Naive thymus-derived CD8-positive, alpha-beta T cell (primary cell): Measurements from ENCODE around the gene FRMD3. TPM values are rescaled to one million over a fixed set of nuclear protein-coding genes. Genes with fewer than 3 reads are reported as not detected.

Source experiments
- ATAC-seq, 2 donors: fragments of 150-1000 bp; cut with Tn5 transposase in 1 of 2; sonication (Bioruptor Pico), chemical (Tn5 transposase) in 1 of 2; 1 replicate in 1 of 2; 2 replicates in 1 of 2; pipeline ENCODE4 v1.10.0; 2021; ENCODE audit warnings: mild to moderate bottlenecking in 2 of 2, moderate library complexity in 2 of 2
- POLR2A ChIA-PET: fragments of 350-600 bp; sonication (Branson Sonifier 250); formaldehyde crosslinking; loops from one replicate; lab custom pipeline; 2021; ENCODE audit warnings: antibody characterized with exemption; lab: Charles Lee
- DNase-seq, 10 donors: peaks; one replicate each; pipeline versions ENCODE4 v3.0.0 to v3.0.0-alpha.2; 2020 to 2022
- H3K27ac Mint-ChIP-seq, 10 donors: one replicate each; pipeline ENCODE4 v1.8.0; 2020 to 2022; ENCODE audit warnings: mild to moderate bottlenecking in 10 of 10, mixed read lengths in 10 of 10, moderate library complexity in 4 of 10, inconsistent platforms in 1 of 10
- H3K27me3 Mint-ChIP-seq, 5 donors: one replicate each; pipeline ENCODE4 v1.8.0; 2021 to 2022; ENCODE audit warnings: mixed read lengths in 5 of 5
- H3K36me3 Mint-ChIP-seq, 3 donors: one replicate each; pipeline ENCODE4 v1.8.0; 2020 to 2022; ENCODE audit warnings: mixed read lengths in 3 of 3, mild to moderate bottlenecking in 2 of 3, inconsistent platforms in 1 of 3
- H3K4me1 Mint-ChIP-seq, 4 donors: one replicate each; pipeline ENCODE4 v1.8.0; 2021 to 2022; ENCODE audit warnings: mixed read lengths in 4 of 4
- H3K4me3 Mint-ChIP-seq, 10 donors: one replicate each; pipeline ENCODE4 v1.8.0; 2020 to 2022; ENCODE audit warnings: mild to moderate bottlenecking in 10 of 10, mixed read lengths in 10 of 10, moderate library complexity in 6 of 10, inconsistent platforms in 1 of 10
- H3K9me3 Mint-ChIP-seq, 9 donors: one replicate each; pipeline ENCODE4 v1.8.0; 2020 to 2022; ENCODE audit warnings: mixed read lengths in 9 of 9, mild to moderate bottlenecking in 3 of 9, inconsistent platforms in 1 of 9, moderate library complexity in 1 of 9
- polyA plus RNA-seq, 3 donors: library from polyadenylated mRNA; unstranded; fragments of 300-500 nt; fragmentation: Illumina TruSeq; gene quantifications; one replicate each; pipeline ENCODE4 v1.2.3, GENCODE V29; 2021
- total RNA-seq, 8 experiments: library from RNA in 2 of 8; stranded (reverse) in 2 of 8; gene quantifications; one replicate each; pipeline ENCODE4 v1.2.3 and lab custom pipeline; 2021 to 2026

Gene FRMD3
- total and polyA plus RNA-seq, 5 experiments from 2014 or later: 0.08 to 0.74 (median 0.52) TPM; not detected in 2

DNA sequence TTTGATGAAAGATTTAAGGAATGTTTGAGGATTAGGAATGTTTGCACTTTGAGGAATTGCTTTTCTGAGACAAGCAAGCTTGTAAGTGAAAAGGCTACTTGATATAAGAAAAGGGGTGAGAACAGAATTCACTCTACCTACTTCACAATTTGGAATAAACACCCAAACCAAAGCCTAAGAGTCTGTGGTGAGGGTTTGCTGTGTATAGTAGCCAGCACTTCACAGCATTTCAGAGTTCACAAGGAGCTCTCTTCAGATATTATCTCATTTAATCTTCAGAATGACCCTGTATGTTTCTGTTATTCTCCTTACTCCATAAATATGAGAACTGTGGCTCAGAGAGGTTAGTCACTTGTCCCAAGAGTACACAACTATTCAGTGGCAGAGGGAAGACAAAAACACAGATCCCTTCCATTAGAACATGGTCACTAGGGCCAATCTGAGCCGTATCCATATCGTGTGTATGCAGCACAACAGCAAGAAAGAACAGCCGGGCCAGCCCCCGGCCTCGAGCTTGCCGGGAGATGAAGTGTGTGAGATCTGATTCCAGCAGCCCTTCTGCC lies 92.4 kb downstream of the FRMD3 start:
- H3K4me3 Mint-ChIP-seq: no peak overlapping the region
- H3K36me3 Mint-ChIP-seq: peaks cover 0 to 2% (median 0%) of the 10 kb centered on the region in 3 donors
- no peak for ATAC-seq
- H3K9me3 Mint-ChIP-seq: peaks cover 0 to 4% (median 0%) of the 10 kb centered on the region in 9 donors
- no peaks in the 10 kb centered on the region for H3K4me1 Mint-ChIP-seq
- POLR2A ChIA-PET: no interaction called here
- DNase-seq: no peak
- H3K27me3 Mint-ChIP-seq: no peaks in the 10 kb centered on the region
- H3K27ac Mint-ChIP-seq: no peak overlapping the region

DNA sequence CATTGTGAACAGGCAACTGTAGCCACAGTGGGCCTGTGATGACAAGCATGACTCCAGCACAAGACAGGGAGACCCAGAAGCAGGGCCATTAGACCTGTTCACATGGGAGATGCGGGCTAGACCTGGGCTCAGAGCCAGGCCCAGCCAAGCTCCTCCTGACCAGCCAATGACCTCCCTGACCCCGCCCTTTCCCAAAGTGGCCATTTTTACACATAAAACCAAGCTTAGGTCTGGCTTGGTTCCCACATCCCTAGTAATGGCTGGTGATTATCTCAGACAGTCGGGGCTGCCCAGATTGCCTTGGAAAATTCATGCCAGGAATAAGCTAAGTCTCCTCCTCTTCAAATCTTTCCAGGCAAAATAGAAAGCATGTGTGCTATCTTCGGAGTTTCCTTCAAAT lies 94.1 kb downstream of the FRMD3 start:
- Mint-ChIP-seq H3K4me1 (no peaks in the 10 kb centered on the region), H3K27ac (no peak overlapping the region), H3K9me3 (peaks cover 0 to 4% (median 0%) of the 10 kb centered on the region in 9 donors), H3K4me3 (no peak overlapping the region), H3K27me3 (no peaks in the 10 kb centered on the region), H3K36me3 (peaks cover 0 to 4% (median 0%) of the 10 kb centered on the region in 3 donors)
- POLR2A ChIA-PET: no interaction called here
- no peak for ATAC-seq
- DNase-seq: no peak

DNA sequence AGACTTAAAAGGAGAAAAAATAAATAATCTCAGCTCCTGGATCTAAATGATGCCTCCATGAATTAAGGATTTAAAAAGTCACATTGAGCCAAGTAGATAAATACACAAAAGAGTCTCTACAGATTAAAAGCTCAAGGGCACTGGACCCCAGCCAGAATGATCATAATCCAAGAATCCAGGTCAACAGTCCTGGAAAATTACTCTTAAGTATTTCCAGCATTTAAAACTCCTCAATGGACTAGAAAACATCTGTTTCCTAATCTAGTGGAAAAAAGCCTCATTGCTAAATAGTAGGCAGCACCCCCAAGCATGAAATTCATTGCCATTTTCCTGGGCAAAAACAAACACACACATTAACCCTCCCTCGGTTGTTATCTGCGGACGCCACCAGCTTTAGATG lies 96.8 kb downstream of the FRMD3 start:
- Mint-ChIP-seq H3K36me3 (peaks cover 0 to 8% (median 0%) of the 10 kb centered on the region in 3 donors), H3K27me3 (no peaks in the 10 kb centered on the region), H3K27ac (no peak overlapping the region), H3K9me3 (peaks cover 0 to 4% (median 0%) of the 10 kb centered on the region in 9 donors), H3K4me3 (no peak overlapping the region), H3K4me1 (no peaks in the 10 kb centered on the region)
- no peak for DNase-seq
- POLR2A ChIA-PET: no interaction called here
- ATAC-seq: no peak

DNA sequence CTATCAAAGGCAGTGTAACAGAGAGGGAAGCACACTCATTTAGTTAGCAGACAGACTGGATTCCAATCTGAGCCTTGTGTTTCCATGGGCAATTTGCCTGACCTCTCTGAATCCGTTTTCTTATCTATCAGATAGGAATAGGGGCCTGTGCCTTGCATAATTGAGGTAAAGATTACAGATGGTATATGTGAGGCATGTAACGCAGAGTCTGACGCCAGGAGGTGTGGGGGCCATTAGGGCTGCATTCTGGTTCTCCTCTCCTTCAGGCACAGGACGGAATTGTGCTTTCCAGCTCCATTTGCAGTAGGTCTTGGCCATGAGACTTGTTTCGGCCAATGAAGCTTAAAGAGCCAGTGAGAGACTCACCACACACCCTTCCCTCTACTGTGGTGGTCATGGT lies 97.6 kb downstream of the FRMD3 start:
- Mint-ChIP-seq H3K36me3 (peaks cover 0 to 7% (median 0%) of the 10 kb centered on the region in 3 donors), H3K4me1 (no peaks in the 10 kb centered on the region), H3K27me3 (no peaks in the 10 kb centered on the region), H3K9me3 (peaks cover 0 to 4% (median 0%) of the 10 kb centered on the region in 9 donors), H3K4me3 (no peak overlapping the region), H3K27ac (no peak overlapping the region)
- DNase-seq (no peak), ATAC-seq (no peak)
- POLR2A ChIA-PET: no interaction called here

DNA sequence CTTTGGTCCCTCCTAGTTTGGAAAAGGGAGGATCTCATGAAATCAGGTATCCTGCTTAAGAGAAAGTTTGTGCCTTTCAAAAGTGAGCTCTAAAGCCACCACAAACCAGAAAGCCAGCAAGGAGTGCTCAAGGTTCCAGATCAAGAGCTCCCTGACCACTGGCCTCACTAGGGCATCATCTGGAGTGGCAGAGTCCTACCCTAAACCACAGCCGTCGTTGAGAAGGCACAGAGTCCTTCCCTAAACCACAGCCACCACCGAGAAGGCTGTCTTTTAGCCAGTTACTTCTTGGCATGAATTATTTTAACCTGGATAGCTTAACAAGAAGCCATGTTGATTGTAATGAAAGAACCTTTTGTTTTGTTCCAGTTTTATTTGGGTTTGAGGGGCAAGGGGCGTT lies 102.9 kb downstream of the FRMD3 start:
- POLR2A ChIA-PET: interaction anchor here (0.5 kb wide), 1 partner anchor 398 kb away, joined by 3 read pairs; no protein-coding TSS in a partner anchor
- Mint-ChIP-seq H3K27ac (no peak overlapping the region), H3K27me3 (no peaks in the 10 kb centered on the region), H3K4me3 (no peak overlapping the region), H3K36me3 (peaks cover 0 to 7% (median 0%) of the 10 kb centered on the region in 3 donors), H3K4me1 (peaks cover 0 to 5% (median under 1%) of the 10 kb centered on the region in 4 donors), H3K9me3 (no peaks in the 10 kb centered on the region)
- DNase-seq: no peak
- ATAC-seq: no peak

DNA sequence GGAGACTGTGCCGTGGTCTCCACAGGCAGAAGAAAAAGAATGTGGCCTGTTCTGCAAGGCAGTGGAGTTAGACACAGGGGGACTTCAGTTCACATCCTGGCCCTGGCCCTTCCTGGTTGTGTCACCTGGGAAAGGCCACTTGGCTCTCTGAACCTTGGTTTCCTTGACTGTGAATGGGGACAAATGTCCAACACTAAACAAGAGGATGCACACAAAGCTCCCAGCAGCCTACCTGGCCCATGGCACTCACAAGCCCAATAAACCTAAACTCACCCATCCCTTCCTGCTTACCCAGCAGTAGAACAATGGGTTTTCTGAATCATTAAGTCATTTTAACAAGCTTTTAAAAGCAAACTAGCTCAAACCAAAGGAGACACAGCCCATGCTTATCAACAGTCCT lies 103.9 kb downstream of the FRMD3 start:
- Mint-ChIP-seq H3K4me3 (no peak overlapping the region), H3K27me3 (no peaks in the 10 kb centered on the region)
- no peak for ATAC-seq

DNA sequence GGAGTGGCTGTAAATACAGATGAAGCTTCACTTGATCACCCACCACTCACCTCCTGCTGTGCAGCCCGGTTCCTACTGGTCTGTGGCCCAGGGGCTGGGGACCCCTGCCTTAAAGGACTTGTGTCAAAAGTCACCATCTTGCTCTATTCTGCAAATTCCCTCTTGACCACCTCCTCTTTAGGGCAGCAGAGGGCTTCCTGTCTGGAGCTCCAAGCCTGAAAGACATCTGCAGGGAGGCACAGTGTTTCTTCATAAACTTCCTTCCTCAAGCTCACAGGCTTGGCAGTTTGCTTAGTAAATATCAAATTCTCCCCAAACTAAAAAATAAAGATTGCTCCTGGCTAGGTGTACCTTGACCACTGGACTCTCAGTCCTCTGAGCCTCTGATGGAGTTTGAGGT lies 104.4 kb downstream of the FRMD3 start:
- POLR2A ChIA-PET: no interaction called here
- peaks cover 0 to 4% (median 0%) of the 10 kb centered on the region in 3 donors for H3K36me3 Mint-ChIP-seq
- ATAC-seq (no peak), DNase-seq (no peak)
- no peaks in the 10 kb centered on the region for H3K9me3 Mint-ChIP-seq
- H3K27ac Mint-ChIP-seq: no peak overlapping the region
- no peak overlapping the region for H3K4me3 Mint-ChIP-seq
- H3K4me1 Mint-ChIP-seq: peaks cover 0 to 5% (median under 1%) of the 10 kb centered on the region in 4 donors
- no peaks in the 10 kb centered on the region for H3K27me3 Mint-ChIP-seq

More for the DNA sequence above, 103.9 kb downstream of the FRMD3 start:
- DNase-seq: no peak
- Mint-ChIP-seq H3K27ac (no peak overlapping the region), H3K36me3 (peaks cover 0 to 5% (median 0%) of the 10 kb centered on the region in 3 donors), H3K9me3 (no peaks in the 10 kb centered on the region), H3K4me1 (peaks cover 0 to 5% (median under 1%) of the 10 kb centered on the region in 4 donors)
- POLR2A ChIA-PET: no interaction called here

DNA sequence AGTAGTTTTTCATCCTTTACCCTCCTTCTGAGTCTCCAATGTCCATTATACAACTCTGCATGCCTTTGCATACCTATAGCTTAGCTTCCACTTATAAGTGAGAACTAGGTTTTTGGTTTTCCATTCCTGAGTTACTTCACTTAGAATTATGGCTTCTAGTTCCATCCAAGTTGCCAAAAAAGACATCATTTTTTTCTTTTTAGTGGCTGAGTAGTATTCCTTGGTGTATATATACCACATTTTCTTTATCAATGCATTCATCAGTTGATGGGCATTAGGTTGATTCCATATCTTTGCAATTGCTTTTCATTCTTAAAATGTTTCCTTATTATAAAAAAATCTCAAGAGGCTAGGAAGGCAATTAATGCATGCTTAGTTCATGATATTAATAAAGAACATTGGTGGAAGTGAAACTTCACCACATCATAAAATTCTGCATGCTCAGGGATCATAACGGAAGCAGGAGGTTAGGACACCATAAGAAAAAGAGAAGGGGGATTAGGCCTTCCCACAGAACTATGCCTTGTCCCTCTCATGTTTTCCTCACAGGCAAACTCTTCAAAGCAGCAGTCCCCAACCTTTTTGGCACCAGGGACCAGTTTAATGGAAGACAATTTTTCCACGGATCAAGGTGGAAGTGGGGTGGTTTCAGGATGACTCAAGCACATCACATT lies 105.2 kb downstream of the FRMD3 start:
- no peaks in the 10 kb centered on the region for H3K9me3 Mint-ChIP-seq
- POLR2A ChIA-PET: no interaction called here
- no peak overlapping the region for H3K4me3 Mint-ChIP-seq
- peaks cover 0 to 5% (median under 1%) of the 10 kb centered on the region in 4 donors for H3K4me1 Mint-ChIP-seq
- ATAC-seq (no peak), DNase-seq (no peak)
- no peaks in the 10 kb centered on the region for H3K36me3 Mint-ChIP-seq
- peak overlapping the region in 1 of 10 donors; percentile 34 for H3K27ac Mint-ChIP-seq
- no peaks in the 10 kb centered on the region for H3K27me3 Mint-ChIP-seq

DNA sequence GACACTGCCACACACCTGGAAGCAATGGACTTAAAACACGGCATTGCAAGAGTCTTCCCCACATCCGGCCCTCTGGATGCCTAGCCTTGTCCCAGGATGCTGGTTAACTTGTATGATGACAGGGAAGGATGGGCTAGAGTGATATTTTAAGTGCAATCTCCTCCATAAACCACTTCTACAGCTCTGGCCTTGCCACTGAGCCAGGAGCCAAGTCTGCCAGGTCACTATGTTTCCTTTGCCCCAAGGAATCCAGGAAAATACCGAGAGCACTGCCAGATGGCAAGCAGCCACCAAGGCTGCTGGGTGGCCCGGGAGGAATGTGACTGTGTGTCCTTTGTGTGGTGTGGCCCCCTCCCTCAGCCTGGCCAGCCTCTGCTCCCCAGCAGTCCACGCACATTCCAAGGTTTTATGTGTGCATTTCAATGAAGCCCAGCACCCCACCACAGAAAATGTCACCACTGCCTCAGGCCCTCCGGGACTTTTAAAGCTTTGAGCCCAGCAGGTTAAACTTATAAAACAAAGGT lies 106.0 kb downstream of the FRMD3 start:
- Mint-ChIP-seq H3K9me3 (no peaks in the 10 kb centered on the region), H3K4me3 (no peak overlapping the region)
- ATAC-seq: no peak

DNA sequence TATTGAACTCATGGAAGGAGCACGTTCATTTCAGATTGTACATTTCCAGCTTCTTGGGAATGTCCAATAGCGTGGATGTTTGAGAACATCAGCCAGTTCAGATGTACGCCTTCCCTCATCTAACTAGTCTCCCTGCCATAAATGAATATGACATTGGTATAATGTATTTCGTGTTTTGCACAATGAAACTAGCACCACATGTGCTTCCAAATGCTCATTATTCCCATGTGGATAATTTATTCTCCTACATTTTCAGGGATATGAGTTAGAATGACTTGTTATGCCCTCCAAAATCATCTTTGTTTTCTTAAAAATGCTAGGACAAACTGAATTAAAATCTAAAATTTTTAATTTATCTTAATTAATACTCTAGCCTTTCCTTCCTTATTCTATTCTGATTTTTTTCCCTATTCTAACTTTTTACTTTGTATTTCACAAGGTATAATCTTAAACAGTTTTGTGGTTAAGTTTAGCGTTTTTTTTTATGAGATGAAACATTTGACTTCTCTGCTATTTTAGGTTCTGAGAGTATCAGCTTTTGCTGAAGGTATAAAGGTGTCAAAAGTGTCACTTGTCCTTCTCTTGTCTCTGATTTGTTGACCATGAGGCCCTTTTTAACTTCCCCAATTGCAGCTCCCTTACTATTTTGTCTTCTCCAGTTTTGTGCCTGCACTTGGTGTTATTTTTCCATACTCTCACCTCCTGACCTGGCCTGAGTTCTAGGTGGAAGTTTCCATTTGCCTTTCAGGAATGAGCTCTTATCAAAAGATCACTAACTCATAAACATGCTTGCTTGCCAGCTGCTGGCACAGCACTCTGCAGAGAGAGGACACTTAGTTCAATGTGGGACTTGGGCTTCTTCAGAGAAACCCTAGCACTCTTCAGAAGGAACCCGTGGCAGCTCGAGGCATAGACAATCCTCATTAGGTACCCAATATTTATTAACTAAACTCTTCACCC lies 106.8 kb downstream of the FRMD3 start:
- peaks cover 0 to 5% (median under 1%) of the 10 kb centered on the region in 4 donors for H3K4me1 Mint-ChIP-seq
- DNase-seq (no peak), ATAC-seq (no peak)
- H3K4me3 Mint-ChIP-seq: no peak overlapping the region
- no peaks in the 10 kb centered on the region for H3K36me3 Mint-ChIP-seq
- no peaks in the 10 kb centered on the region for H3K9me3 Mint-ChIP-seq
- no peaks in the 10 kb centered on the region for H3K27me3 Mint-ChIP-seq
- H3K27ac Mint-ChIP-seq: no peak overlapping the region
- POLR2A ChIA-PET: no interaction called here

More for the DNA sequence above, 106.0 kb downstream of the FRMD3 start:
- no peaks in the 10 kb centered on the region for H3K27me3 Mint-ChIP-seq
- no peak overlapping the region for H3K27ac Mint-ChIP-seq
- peaks cover 0 to 5% (median under 1%) of the 10 kb centered on the region in 4 donors for H3K4me1 Mint-ChIP-seq
- H3K36me3 Mint-ChIP-seq: no peaks in the 10 kb centered on the region
- POLR2A ChIA-PET: no interaction called here
- no peak for DNase-seq

DNA sequence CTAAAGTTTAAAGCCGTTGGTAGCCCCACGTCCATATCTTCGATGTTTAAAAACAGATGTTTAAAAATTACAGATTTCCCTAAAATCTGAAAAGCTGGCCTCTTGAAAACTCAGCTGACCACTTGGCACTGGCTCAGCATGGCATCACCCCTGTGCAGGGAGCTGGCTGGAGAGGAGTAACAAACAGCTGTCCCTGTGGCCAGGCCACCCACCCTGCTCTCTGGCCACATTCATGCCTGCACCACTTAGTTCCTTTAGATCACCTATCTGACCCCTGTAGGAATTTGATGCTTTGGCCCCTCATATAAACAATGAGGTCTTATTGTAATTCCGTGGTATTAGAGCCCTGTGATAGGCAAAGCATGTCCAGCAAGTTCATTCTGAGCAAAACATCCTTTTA lies 107.5 kb downstream of the FRMD3 start:
- POLR2A ChIA-PET: no interaction called here
- no peak overlapping the region for H3K4me3 Mint-ChIP-seq
- H3K4me1 Mint-ChIP-seq: peaks cover 0 to 5% (median under 1%) of the 10 kb centered on the region in 4 donors
- H3K36me3 Mint-ChIP-seq: no peaks in the 10 kb centered on the region
- no peak for ATAC-seq
- H3K27ac Mint-ChIP-seq: no peak overlapping the region
- H3K27me3 Mint-ChIP-seq: no peaks in the 10 kb centered on the region
- H3K9me3 Mint-ChIP-seq: no peaks in the 10 kb centered on the region
- no peak for DNase-seq

DNA sequence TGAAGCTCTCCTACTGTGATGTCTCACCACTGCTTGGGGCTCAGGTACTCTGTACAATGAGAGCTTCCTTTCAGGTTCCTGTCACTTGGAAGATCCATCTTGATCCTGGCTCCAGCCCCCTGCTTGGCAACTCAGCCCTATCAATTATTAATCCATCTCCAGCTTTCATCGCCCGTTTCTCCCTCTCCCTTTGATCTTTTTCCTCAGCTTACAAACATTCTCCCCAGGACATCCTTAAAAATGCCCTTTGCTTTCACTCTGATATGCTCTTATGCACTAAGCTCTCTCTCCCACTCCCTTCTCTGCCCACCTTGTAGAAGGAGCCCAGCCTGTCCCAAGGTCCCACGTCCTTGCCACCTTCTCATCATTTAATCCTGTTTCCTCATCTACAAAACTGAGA lies 109.0 kb downstream of the FRMD3 start:
- Mint-ChIP-seq H3K9me3 (no peaks in the 10 kb centered on the region), H3K4me1 (peaks cover 0 to 3% (median under 1%) of the 10 kb centered on the region in 4 donors), H3K27ac (no peak overlapping the region), H3K36me3 (no peaks in the 10 kb centered on the region), H3K4me3 (no peak overlapping the region), H3K27me3 (no peaks in the 10 kb centered on the region)
- no peak for ATAC-seq
- no peak for DNase-seq
- POLR2A ChIA-PET: no interaction called here
